Thymus (tissue), 11 donors: ENCODE results near the gene HCN2. TPM values are rescaled to one million over a fixed set of nuclear protein-coding genes. Genes with fewer than 3 reads are reported as not detected.

Experiments
- DNase-seq, 9 donors: peaks; one replicate each; pipeline ENCODE4 v3.0.0-alpha.2; 2013; ENCODE audit warnings: low spot score in 9 of 9, low read depth in 6 of 9, missing footprints in 1 of 9
- H3K27ac ChIP-seq, 2 donors: one replicate each; pipeline ENCODE4 v1.5.1; 2013; ENCODE audit warnings: control low read depth in 1 of 2, low read depth in 1 of 2, low read length in 1 of 2, mild to moderate bottlenecking in 1 of 2, moderate library complexity in 1 of 2
- H3K27me3 ChIP-seq, 2 donors: one replicate each; pipeline ENCODE4 v1.5.1; 2013; ENCODE audit warnings: low read length in 1 of 2; ENCODE audit not compliant: control insufficient read depth in 2 of 2, insufficient read depth in 1 of 2
- H3K36me3 ChIP-seq, 2 donors: one replicate each; pipeline ENCODE4 v1.5.1; 2013; ENCODE audit warnings: low read length in 1 of 2, mild to moderate bottlenecking in 1 of 2, moderate library complexity in 1 of 2; ENCODE audit not compliant: control insufficient read depth in 2 of 2, insufficient read depth in 2 of 2
- H3K4me1 ChIP-seq, 2 donors: one replicate each; pipeline ENCODE4 v1.5.1; 2013; ENCODE audit warnings: low read length in 2 of 2; ENCODE audit not compliant: control insufficient read depth in 2 of 2, insufficient read depth in 2 of 2
- H3K4me3 ChIP-seq, 2 donors: one replicate each; pipeline ENCODE4 v1.5.1; 2013; ENCODE audit warnings: low read length in 2 of 2, control low read depth in 1 of 2, mild to moderate bottlenecking in 1 of 2
- H3K9me3 ChIP-seq, 2 donors: one replicate each; pipeline ENCODE4 v1.5.1; 2013; ENCODE audit warnings: low read length in 1 of 2, mild to moderate bottlenecking in 1 of 2; ENCODE audit not compliant: control insufficient read depth in 2 of 2, insufficient read depth in 1 of 2
- WGBS: extraction: QIAGEN DNeasy Blood & Tissue Kit; methylation state at CpG from one replicate; pipeline ENCODE4 v1.1.7; 2013; 5-methylcytosine and 5-hydroxymethylcytosine counted together
- polyA plus RNA-seq: library from polyadenylated mRNA; stranded (reverse); fragments of 200-250 nt; gene quantifications from one replicate; pipeline ENCODE4 v1.2.3, GENCODE V29; 2013
- total RNA-seq: library from RNA; stranded (reverse); fragments of 120-200 nt; gene quantifications from one replicate; pipeline ENCODE4 v1.2.4, GENCODE V29; 2013
- donor health status: healthy.

HCN2 gene
- total and polyA plus RNA-seq, 2 donors, result 0.05 to 0.46 TPM

- Histone ChIP-seq H3K27ac (no peak overlapping the region), H3K9me3 (no peaks in the 10 kb centered on the region), H3K4me1 (peaks cover 0 to 7% of the 10 kb centered on the region in 2 donors), H3K36me3 (no peaks in the 10 kb centered on the region), H3K4me3 (no peak overlapping the region), H3K27me3 (peaks cover 0 to 9% of the 10 kb centered on the region in 2 donors)
- 87% methylated on average over 52 of the region's 52 CpGs for WGBS
- no peak for DNase-seq
Measured at GRCh38 chr19:548886-549830, 40.5 kb upstream of the HCN2 start.

- Histone ChIP-seq H3K4me1 (no peaks in the 10 kb centered on the region), H3K9me3 (no peaks in the 10 kb centered on the region), H3K4me3 (no peak overlapping the region), H3K36me3 (no peaks in the 10 kb centered on the region), H3K27me3 (peaks cover 0 to 12% of the 10 kb centered on the region in 2 donors), H3K27ac (no peak overlapping the region)
- DNase-seq, result no peak
- WGBS, result 91% methylated on average over 20 of the region's 20 CpGs
Measured at GRCh38 chr19:554817-555216, 34.9 kb upstream of the HCN2 start.

DNA sequence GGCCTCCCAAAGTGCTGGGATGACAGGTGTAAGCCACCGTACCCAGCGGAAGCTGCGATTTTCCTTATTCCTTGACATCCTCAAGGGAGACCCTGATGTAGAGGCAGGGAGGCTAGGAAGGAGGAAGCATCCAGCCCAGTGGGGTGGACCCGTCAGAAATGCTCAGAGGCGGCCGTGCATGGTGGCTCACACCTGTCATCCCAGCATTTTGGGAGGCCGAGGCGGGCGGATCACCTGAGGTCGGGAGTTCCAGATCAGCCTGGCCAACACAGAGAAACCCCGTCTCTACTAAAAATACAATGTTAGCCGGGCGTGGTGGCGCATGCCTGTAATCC is 34.2 kb upstream of the HCN2 start:
- Histone ChIP-seq H3K27me3 (peaks cover 0 to 12% of the 10 kb centered on the region in 2 donors), H3K4me3 (no peak overlapping the region), H3K27ac (no peak overlapping the region), H3K9me3 (no peaks in the 10 kb centered on the region), H3K36me3 (no peaks in the 10 kb centered on the region), H3K4me1 (no peaks in the 10 kb centered on the region)
- no peak for DNase-seq
- 95% methylated on average over 14 of the region's 14 CpGs for WGBS

GRCh38 chr19:556611-557382 is 32.9 kb upstream of the HCN2 start:
- Histone ChIP-seq H3K4me3 (no peak overlapping the region), H3K27ac (no peak overlapping the region), H3K9me3 (no peaks in the 10 kb centered on the region), H3K36me3 (no peaks in the 10 kb centered on the region), H3K4me1 (no peaks in the 10 kb centered on the region), H3K27me3 (peaks cover 0 to 7% of the 10 kb centered on the region in 2 donors)
- 91% methylated on average over 31 of the region's 31 CpGs for WGBS
- DNase-seq, result no peak

GRCh38 chr19:558770-559439 is 30.8 kb upstream of the HCN2 start:
- no peak overlapping the region for H3K27ac ChIP-seq
- no peak for DNase-seq
- H3K4me1 ChIP-seq, result no peaks in the 10 kb centered on the region
- no peaks in the 10 kb centered on the region for H3K9me3 ChIP-seq
- WGBS, result 73% methylated on average over 21 of the region's 21 CpGs
- H3K4me3 ChIP-seq, result no peak overlapping the region
- H3K36me3 ChIP-seq, result no peaks in the 10 kb centered on the region
- H3K27me3 ChIP-seq, result peaks cover 0 to 5% of the 10 kb centered on the region in 2 donors

- WGBS, result 76% methylated on average over 12 of the region's 12 CpGs
- Histone ChIP-seq H3K36me3 (no peaks in the 10 kb centered on the region), H3K27me3 (peaks cover 0 to 5% of the 10 kb centered on the region in 2 donors), H3K4me1 (no peaks in the 10 kb centered on the region), H3K27ac (no peak overlapping the region), H3K4me3 (no peak overlapping the region), H3K9me3 (no peaks in the 10 kb centered on the region)
- DNase-seq, result no peak
Measured at GRCh38 chr19:560121-560520, 29.6 kb upstream of the HCN2 start.

DNA sequence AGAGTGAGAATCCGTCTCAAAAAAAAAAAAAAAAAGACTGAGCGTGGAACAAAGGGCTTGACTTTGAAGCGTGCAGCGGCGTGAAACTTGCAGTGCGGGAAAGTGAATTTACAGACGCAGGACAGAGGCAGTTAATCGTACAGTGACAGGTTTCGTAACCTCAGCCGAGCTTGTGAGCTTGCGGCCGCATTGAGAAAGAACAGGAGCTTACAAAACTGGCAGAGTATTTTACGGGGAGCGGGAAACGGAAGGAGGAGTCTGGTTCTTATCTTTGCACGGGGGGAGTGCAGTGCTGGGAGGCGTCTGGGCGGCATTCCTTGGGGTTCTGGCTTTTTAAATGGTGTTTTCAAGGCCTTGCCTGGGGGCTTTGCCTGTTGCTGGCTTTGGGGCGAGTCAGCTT is 23.3 kb upstream of the HCN2 start:
- peaks cover 3 to 7% of the 10 kb centered on the region in 2 donors for H3K4me1 ChIP-seq
- WGBS, result 88% methylated on average over 19 of the region's 19 CpGs
- no peaks in the 10 kb centered on the region for H3K9me3 ChIP-seq
- H3K4me3 ChIP-seq, result no peak overlapping the region
- H3K27ac ChIP-seq, result no peak overlapping the region
- no peak for DNase-seq
- H3K36me3 ChIP-seq, result no peaks in the 10 kb centered on the region
- no peaks in the 10 kb centered on the region for H3K27me3 ChIP-seq

DNA sequence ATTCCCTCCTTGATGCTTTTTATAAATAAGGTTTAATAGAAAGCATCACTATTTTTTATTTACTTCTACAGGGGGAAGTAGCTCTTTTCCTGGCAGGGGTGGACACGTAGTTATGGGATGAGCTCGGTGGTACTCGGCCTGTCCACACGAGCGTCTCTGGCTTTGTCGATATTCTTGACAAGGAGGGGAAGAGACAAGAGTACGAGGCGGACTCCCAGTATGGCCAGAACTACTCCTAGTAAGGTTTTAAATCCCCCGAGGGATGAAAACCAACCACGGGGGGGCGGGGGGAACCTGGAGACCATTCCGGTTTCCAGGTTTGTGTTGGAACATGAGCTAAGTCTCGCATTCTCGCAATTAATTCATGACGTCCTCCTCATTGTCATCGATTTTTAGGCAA is 22.8 kb upstream of the HCN2 start:
- H3K9me3 ChIP-seq, result no peaks in the 10 kb centered on the region
- no peak overlapping the region for H3K27ac ChIP-seq
- no peaks in the 10 kb centered on the region for H3K36me3 ChIP-seq
- WGBS, result 94% methylated on average over 16 of the region's 16 CpGs
- no peak for DNase-seq
- no peaks in the 10 kb centered on the region for H3K27me3 ChIP-seq
- peaks cover 3 to 11% of the 10 kb centered on the region in 2 donors for H3K4me1 ChIP-seq
- no peak overlapping the region for H3K4me3 ChIP-seq
